IgD-negative memory B cell (primary cell): ENCODE measurements around the gene RAB44. TPM values are rescaled to one million over a fixed set of nuclear protein-coding genes. Genes with fewer than 3 reads are reported as not detected.

ENCODE experiments used
- H3K27ac Mint-ChIP-seq, 3 donors: one replicate each; pipeline ENCODE4 v1.8.0; 2020 to 2022; ENCODE audit warnings: mild to moderate bottlenecking in 3 of 3, mixed read lengths in 3 of 3, moderate library complexity in 1 of 3
- H3K27me3 Mint-ChIP-seq: one replicate; pipeline ENCODE4 v1.8.0; 2021; ENCODE audit warnings: mixed read lengths
- H3K36me3 Mint-ChIP-seq: one replicate; pipeline ENCODE4 v1.8.0; 2020; ENCODE audit warnings: mild to moderate bottlenecking, mixed read lengths
- H3K4me1 Mint-ChIP-seq, 3 donors: one replicate each; pipeline ENCODE4 v1.8.0; 2020 to 2022; ENCODE audit warnings: mixed read lengths in 3 of 3, mild to moderate bottlenecking in 1 of 3
- H3K4me3 Mint-ChIP-seq, 4 donors: one replicate each; pipeline ENCODE4 v1.8.0; 2020 to 2022; ENCODE audit warnings: mild to moderate bottlenecking in 4 of 4, mixed read lengths in 4 of 4, moderate library complexity in 3 of 4
- H3K9me3 Mint-ChIP-seq, 3 donors: one replicate each; pipeline ENCODE4 v1.8.0; 2020 to 2021; ENCODE audit warnings: mixed read lengths in 3 of 3, mild to moderate bottlenecking in 1 of 3
- polyA plus RNA-seq: library from polyadenylated mRNA; unstranded; fragments of 300-500 nt; fragmentation: Illumina TruSeq; gene quantifications from one replicate; pipeline ENCODE4 v1.2.3, GENCODE V29; 2021

Gene RAB44
- polyA plus RNA-seq, 1 donor from 2014 or later, result not detected

- H3K4me3 Mint-ChIP-seq, result peak overlapping the region; percentile 68 to 96 (median 77)
- H3K36me3 Mint-ChIP-seq, result peaks cover 6% of the 10 kb centered on the region
- no peaks in the 10 kb centered on the region for H3K9me3 Mint-ChIP-seq
- H3K27ac Mint-ChIP-seq, result peak overlapping the region; percentile 94 to 97 (median 94)
- H3K27me3 Mint-ChIP-seq, result no peaks in the 10 kb centered on the region
- H3K4me1 Mint-ChIP-seq, result peaks cover 33 to 36% (median 33%) of the 10 kb centered on the region in 3 donors
Measured at GRCh38 chr6:36759148-36759759, 61.6 kb downstream of the RAB44 start.

GRCh38 chr6:36760685-36761435 lies 63.2 kb downstream of the RAB44 start:
- H3K9me3 Mint-ChIP-seq, result no peaks in the 10 kb centered on the region
- H3K27me3 Mint-ChIP-seq, result no peaks in the 10 kb centered on the region
- no peak overlapping the region for H3K27ac Mint-ChIP-seq
- no peaks in the 10 kb centered on the region for H3K36me3 Mint-ChIP-seq
- H3K4me1 Mint-ChIP-seq, result peaks cover 22 to 29% (median 24%) of the 10 kb centered on the region in 3 donors
- no peak overlapping the region for H3K4me3 Mint-ChIP-seq

GRCh38 chr6:36762123-36762522 lies 64.5 kb downstream of the RAB44 start:
- H3K27me3 Mint-ChIP-seq, result no peaks in the 10 kb centered on the region
- no peak overlapping the region for H3K27ac Mint-ChIP-seq
- peak overlapping the region in 1 of 4 donors; percentile 45 for H3K4me3 Mint-ChIP-seq
- peaks cover 24 to 30% (median 27%) of the 10 kb centered on the region in 3 donors for H3K4me1 Mint-ChIP-seq
- H3K36me3 Mint-ChIP-seq, result no peaks in the 10 kb centered on the region
- H3K9me3 Mint-ChIP-seq, result no peaks in the 10 kb centered on the region

GRCh38 chr6:36765190-36765589 lies 67.6 kb downstream of the RAB44 start:
- H3K27me3 Mint-ChIP-seq, result no peaks in the 10 kb centered on the region
- H3K4me3 Mint-ChIP-seq, result peak overlapping the region in 2 of 4 donors; percentile 65 to 81
- H3K4me1 Mint-ChIP-seq, result peaks cover 21 to 27% (median 26%) of the 10 kb centered on the region in 3 donors
- peak overlapping the region in 2 of 3 donors; percentile 36 to 73 for H3K27ac Mint-ChIP-seq
- H3K36me3 Mint-ChIP-seq, result no peaks in the 10 kb centered on the region
- H3K9me3 Mint-ChIP-seq, result no peaks in the 10 kb centered on the region

GRCh38 chr6:36765594-36766398 lies 68.2 kb downstream of the RAB44 start:
- Mint-ChIP-seq H3K27ac (peak overlapping the region; percentile 32 to 73 (median 36)), H3K4me1 (peaks cover 22 to 29% (median 27%) of the 10 kb centered on the region in 3 donors), H3K36me3 (no peaks in the 10 kb centered on the region), H3K4me3 (peak overlapping the region in 3 of 4 donors; percentile 4 to 81 (median 65)), H3K9me3 (no peaks in the 10 kb centered on the region), H3K27me3 (no peaks in the 10 kb centered on the region)

- H3K27me3 Mint-ChIP-seq, result no peaks in the 10 kb centered on the region
- H3K27ac Mint-ChIP-seq, result peak overlapping the region in 2 of 3 donors; percentile 32 to 36
- H3K9me3 Mint-ChIP-seq, result no peaks in the 10 kb centered on the region
- peaks cover 22 to 29% (median 27%) of the 10 kb centered on the region in 3 donors for H3K4me1 Mint-ChIP-seq
- no peaks in the 10 kb centered on the region for H3K36me3 Mint-ChIP-seq
- H3K4me3 Mint-ChIP-seq, result peak overlapping the region in 2 of 4 donors; percentile 4 to 8
Measured at GRCh38 chr6:36766399-36766945, 68.8 kb downstream of the RAB44 start.

GRCh38 chr6:36769183-36769675 lies 71.6 kb downstream of the RAB44 start:
- Mint-ChIP-seq H3K9me3 (no peaks in the 10 kb centered on the region), H3K36me3 (no peaks in the 10 kb centered on the region), H3K4me1 (peaks cover 22 to 29% (median 27%) of the 10 kb centered on the region in 3 donors), H3K27me3 (no peaks in the 10 kb centered on the region), H3K4me3 (peak overlapping the region in 3 of 4 donors; percentile 19 to 82 (median 67)), H3K27ac (peak overlapping the region in 1 of 3 donors; percentile 64)

GRCh38 chr6:36769676-36770499 lies 72.3 kb downstream of the RAB44 start:
- H3K36me3 Mint-ChIP-seq, result no peaks in the 10 kb centered on the region
- H3K9me3 Mint-ChIP-seq, result peaks cover 0 to 2% (median 0%) of the 10 kb centered on the region in 3 donors
- H3K4me3 Mint-ChIP-seq, result peak overlapping the region in 2 of 4 donors; percentile 67 to 82
- peaks cover 22 to 29% (median 27%) of the 10 kb centered on the region in 3 donors for H3K4me1 Mint-ChIP-seq
- peak overlapping the region in 2 of 3 donors; percentile 39 to 64 for H3K27ac Mint-ChIP-seq
- H3K27me3 Mint-ChIP-seq, result no peaks in the 10 kb centered on the region

GRCh38 chr6:36771145-36771544 lies 73.5 kb downstream of the RAB44 start:
- peaks cover 0 to 2% (median 0%) of the 10 kb centered on the region in 3 donors for H3K9me3 Mint-ChIP-seq
- H3K4me1 Mint-ChIP-seq, result peaks cover 18 to 27% (median 23%) of the 10 kb centered on the region in 3 donors
- peak overlapping the region in 2 of 4 donors; percentile 11 to 48 for H3K4me3 Mint-ChIP-seq
- H3K27me3 Mint-ChIP-seq, result peaks cover 1% of the 10 kb centered on the region
- peak overlapping the region in 1 of 3 donors; percentile 50 for H3K27ac Mint-ChIP-seq
- no peaks in the 10 kb centered on the region for H3K36me3 Mint-ChIP-seq

GRCh38 chr6:36772397-36772796 lies 74.8 kb downstream of the RAB44 start:
- peaks cover 0 to 2% (median 0%) of the 10 kb centered on the region in 3 donors for H3K9me3 Mint-ChIP-seq
- peaks cover 7% of the 10 kb centered on the region for H3K27me3 Mint-ChIP-seq
- no peaks in the 10 kb centered on the region for H3K36me3 Mint-ChIP-seq
- no peak overlapping the region for H3K27ac Mint-ChIP-seq
- no peak overlapping the region for H3K4me3 Mint-ChIP-seq
- peaks cover 14 to 22% (median 20%) of the 10 kb centered on the region in 3 donors for H3K4me1 Mint-ChIP-seq

- H3K4me1 Mint-ChIP-seq, result peaks cover 9 to 15% (median 11%) of the 10 kb centered on the region in 3 donors
- peak overlapping the region in 1 of 3 donors; percentile 45 for H3K27ac Mint-ChIP-seq
Measured at GRCh38 chr6:36774331-36774730, 76.7 kb downstream of the RAB44 start.

GRCh38 chr6:36776167-36776566 lies 78.5 kb downstream of the RAB44 start:
- H3K9me3 Mint-ChIP-seq, result peaks cover 0 to 2% (median 0%) of the 10 kb centered on the region in 3 donors
- H3K4me1 Mint-ChIP-seq, result peaks cover 5 to 9% (median 8%) of the 10 kb centered on the region in 3 donors
- no peak overlapping the region for H3K27ac Mint-ChIP-seq
- H3K4me3 Mint-ChIP-seq, result no peak overlapping the region
- no peaks in the 10 kb centered on the region for H3K36me3 Mint-ChIP-seq
- H3K27me3 Mint-ChIP-seq, result peaks cover 25% of the 10 kb centered on the region

More at GRCh38 chr6:36774331-36774730, 76.7 kb downstream of the RAB44 start:
- Mint-ChIP-seq H3K36me3 (no peaks in the 10 kb centered on the region), H3K27me3 (peaks cover 13% of the 10 kb centered on the region), H3K9me3 (peaks cover 0 to 2% (median 0%) of the 10 kb centered on the region in 3 donors), H3K4me3 (no peak overlapping the region)

- no peaks in the 10 kb centered on the region for H3K36me3 Mint-ChIP-seq
- peaks cover 25% of the 10 kb centered on the region for H3K27me3 Mint-ChIP-seq
- no peak overlapping the region for H3K27ac Mint-ChIP-seq
- H3K9me3 Mint-ChIP-seq, result peaks cover 0 to 2% (median 0%) of the 10 kb centered on the region in 3 donors
- peaks cover 9 to 14% (median 12%) of the 10 kb centered on the region in 3 donors for H3K4me1 Mint-ChIP-seq
- no peak overlapping the region for H3K4me3 Mint-ChIP-seq
Measured at GRCh38 chr6:36777801-36778200, 80.2 kb downstream of the RAB44 start.
